CD4-positive, alpha-beta memory T cell (primary cell): Measurements from ENCODE around the gene NUMB. TPM values are rescaled to one million over a fixed set of nuclear protein-coding genes. Genes with fewer than 3 reads are reported as not detected.

Experiments
- CTCF ChIA-PET: fragments of 350-600 bp; sonication (Branson Sonifier 250); formaldehyde crosslinking; loops from one replicate; lab custom pipeline; 2021; ENCODE audit warnings: inconsistent platforms; ENCODE audit not compliant: partially characterized antibody; lab: Charles Lee
- POLR2A ChIA-PET: fragments of 350-600 bp; sonication (Branson Sonifier 250); formaldehyde crosslinking; loops from one replicate; lab custom pipeline; 2021; ENCODE audit not compliant: partially characterized antibody; lab: Charles Lee
- DNase-seq, 5 donors: peaks; one replicate each; pipeline versions ENCODE4 v3.0.0 to v3.0.0-alpha.2; 2020 to 2022; ENCODE audit warnings: mixed read lengths in 1 of 5
- H3K27ac ChIP-seq: one replicate; pipeline ENCODE4 v1.7.0; 2013; ENCODE audit warnings: low read depth, low read length
- H3K27me3 ChIP-seq: 2 replicates; pipeline ENCODE4 v1.7.0; 2013; ENCODE audit warnings: mild to moderate bottlenecking, low read length, moderate library complexity; ENCODE audit not compliant: insufficient read depth
- H3K36me3 ChIP-seq: 2 replicates; pipeline ENCODE4 v1.7.0; 2013; ENCODE audit warnings: mild to moderate bottlenecking, low read length, moderate library complexity; ENCODE audit not compliant: insufficient read depth
- H3K4me1 ChIP-seq: 2 replicates; pipeline ENCODE4 v1.7.0; 2013; ENCODE audit warnings: mild to moderate bottlenecking, low read length, moderate library complexity; ENCODE audit not compliant: insufficient read depth
- H3K4me3 ChIP-seq, 2 donors: one replicate each; pipeline ENCODE4 v1.7.0; 2013; ENCODE audit warnings: low read length in 2 of 2, mild to moderate bottlenecking in 1 of 2
- H3K9me3 ChIP-seq, 2 donors: one replicate each; pipeline ENCODE4 v1.7.0; 2013; ENCODE audit warnings: low read length in 2 of 2, control low read depth in 1 of 2; ENCODE audit not compliant: control insufficient read depth in 1 of 2
- H3K27ac Mint-ChIP-seq, 7 donors: one replicate each; pipeline ENCODE4 v1.8.0; 2020 to 2021; ENCODE audit warnings: mixed read lengths in 7 of 7, mild to moderate bottlenecking in 6 of 7, inconsistent platforms in 3 of 7, moderate library complexity in 3 of 7
- H3K27me3 Mint-ChIP-seq, 2 donors: one replicate each; pipeline ENCODE4 v1.8.0; 2020 to 2021; ENCODE audit warnings: mixed read lengths in 2 of 2
- H3K36me3 Mint-ChIP-seq, 2 donors: one replicate each; pipeline ENCODE4 v1.8.0; 2020 to 2021; ENCODE audit warnings: mixed read lengths in 2 of 2, inconsistent platforms in 1 of 2, mild to moderate bottlenecking in 1 of 2
- H3K4me1 Mint-ChIP-seq, 4 donors: one replicate each; pipeline ENCODE4 v1.8.0; 2020 to 2021; ENCODE audit warnings: mixed read lengths in 4 of 4, mild to moderate bottlenecking in 1 of 4
- H3K4me3 Mint-ChIP-seq, 8 donors: one replicate each; pipeline ENCODE4 v1.8.0; 2020 to 2021; ENCODE audit warnings: mixed read lengths in 8 of 8, mild to moderate bottlenecking in 7 of 8, moderate library complexity in 6 of 8, inconsistent platforms in 3 of 8
- H3K9me3 Mint-ChIP-seq, 8 donors: one replicate each; pipeline ENCODE4 v1.8.0; 2020 to 2021; ENCODE audit warnings: mixed read lengths in 8 of 8, mild to moderate bottlenecking in 5 of 8, inconsistent platforms in 3 of 8, moderate library complexity in 1 of 8
- intact Hi-C: fragments of 100-400 bp; cut with micrococcal nuclease; formaldehyde crosslinking; loops from one replicate; pipeline ENCODE4 v1.15.1; 2023
- polyA plus RNA-seq, 2 donors: library from polyadenylated mRNA; unstranded; fragments of 300-500 nt; fragmentation: Illumina TruSeq; gene quantifications; one replicate each; pipeline ENCODE4 v1.2.3, GENCODE V29; 2021
- total RNA-seq, 2 experiments: library from RNA; stranded (reverse); gene quantifications; one replicate each; pipeline ENCODE4 v1.2.3, GENCODE V29; 2021

The NUMB gene
- total and polyA plus RNA-seq, 4 experiments from 2014 or later = 31.1 to 47.3 (median 45.7) TPM

GRCh38 chr14:73460691-73461127 lies 2.4 kb upstream of the NUMB start:
- Mint-ChIP-seq H3K36me3 (peaks cover 0 to 6% of the 10 kb centered on the region in 2 donors), H3K27me3 (no peaks in the 10 kb centered on the region), H3K4me3 (peak overlapping the region in 1 of 8 donors; percentile 70), H3K27ac (no peak overlapping the region), H3K9me3 (no peaks in the 10 kb centered on the region), H3K4me1 (peaks cover 26 to 50% (median 35%) of the 10 kb centered on the region in 4 donors)
- CTCF ChIA-PET = interaction anchor here (2.8 to 4.5 kb wide), 2 partner anchors 12 to 166 kb away, joined by 8 to 28 read pairs; no protein-coding TSS in a partner anchor
- H3K4me1 ChIP-seq = peaks cover 37% of the 10 kb centered on the region
- H3K4me3 ChIP-seq = no peak overlapping the region
- POLR2A ChIA-PET = no interaction called here
- no peak overlapping the region for H3K27ac ChIP-seq
- H3K9me3 ChIP-seq = no peaks in the 10 kb centered on the region
- H3K27me3 ChIP-seq = no peaks in the 10 kb centered on the region
- no peaks in the 10 kb centered on the region for H3K36me3 ChIP-seq
- DNase-seq = no peak
- intact Hi-C loops = no loop called here

GRCh38 chr14:73459959-73460358 lies 1.6 kb upstream of the NUMB start:
- no peaks in the 10 kb centered on the region for H3K36me3 ChIP-seq
- Mint-ChIP-seq H3K4me1 (peaks cover 26 to 49% (median 38%) of the 10 kb centered on the region in 4 donors), H3K27ac (no peak overlapping the region), H3K36me3 (peaks cover 0 to 6% of the 10 kb centered on the region in 2 donors), H3K27me3 (no peaks in the 10 kb centered on the region), H3K4me3 (peak overlapping the region in 2 of 8 donors; percentile 59 to 75), H3K9me3 (no peaks in the 10 kb centered on the region)
- peaks cover 40% of the 10 kb centered on the region for H3K4me1 ChIP-seq
- DNase-seq = no peak
- no peak overlapping the region for H3K27ac ChIP-seq
- ChIA-PET POLR2A (interaction anchor here (1.3 kb wide), 1 partner anchor 22 kb away, joined by 3 read pairs; no protein-coding TSS in a partner anchor), CTCF (interaction anchor here (2.0 kb wide), 1 partner anchor 10 kb away, joined by 17 read pairs; no protein-coding TSS in a partner anchor)
- H3K4me3 ChIP-seq = no peak overlapping the region
- no peaks in the 10 kb centered on the region for H3K9me3 ChIP-seq
- intact Hi-C loops = loop anchor here (10.0 kb wide), 1 partner anchor 405 kb away; the partner anchor contains the start of gene RBM25
- no peaks in the 10 kb centered on the region for H3K27me3 ChIP-seq

- peak overlapping the region; percentile 60 to 99 (median 83) for H3K27ac Mint-ChIP-seq
- intact Hi-C loops = loop anchor here (1.0 to 10.0 kb wide), 3 partner anchors 32 to 431 kb away; partner anchors contain the start of genes RBM25, RIOX1 and ZFYVE1
- H3K4me3 ChIP-seq = peak overlapping the region; percentile 58 to 75
- POLR2A ChIA-PET = interaction anchor here (0.6 to 2.9 kb wide), 9 partner anchors 10 to 1306 kb away, joined by 3 to 45 read pairs (median 4); partner anchors contain the start of genes ACOT2, ACOT6, RIOX1 and YLPM1
- peaks cover 24 to 46% (median 33%) of the 10 kb centered on the region in 4 donors for H3K4me1 Mint-ChIP-seq
- peaks cover 40% of the 10 kb centered on the region for H3K4me1 ChIP-seq
- no peaks in the 10 kb centered on the region for H3K9me3 ChIP-seq
- H3K27ac ChIP-seq = peak overlapping the region; percentile 86
- DNase-seq = no peak
- H3K27me3 Mint-ChIP-seq = no peaks in the 10 kb centered on the region
- no peaks in the 10 kb centered on the region for H3K9me3 Mint-ChIP-seq
- no peaks in the 10 kb centered on the region for H3K36me3 ChIP-seq
- peak overlapping the region; percentile 95 to 100 (median 98) for H3K4me3 Mint-ChIP-seq
- H3K27me3 ChIP-seq = no peaks in the 10 kb centered on the region
- peaks cover 0 to 6% of the 10 kb centered on the region in 2 donors for H3K36me3 Mint-ChIP-seq
- CTCF ChIA-PET = interaction anchor here (1.5 kb wide), 1 partner anchor 32 kb away, joined by 5 read pairs; the partner anchor contains the start of gene RIOX1
These were observed 493 bp downstream of the NUMB start for GRCh38 chr14:73457924-73458182.

- Mint-ChIP-seq H3K9me3 (no peaks in the 10 kb centered on the region), H3K27ac (peak overlapping the region; percentile 60 to 99 (median 83)), H3K36me3 (peaks cover 2 to 6% of the 10 kb centered on the region in 2 donors), H3K4me1 (peaks cover 30 to 51% (median 39%) of the 10 kb centered on the region in 4 donors), H3K27me3 (no peaks in the 10 kb centered on the region), H3K4me3 (peak overlapping the region; percentile 95 to 100 (median 98))
- ChIA-PET POLR2A (interaction anchor here (1.2 to 2.9 kb wide), 2 partner anchors 10 to 34 kb away, joined by 5 to 45 read pairs; partner anchors contain the start of gene RIOX1), CTCF (interaction anchor here (0.9 to 1.2 kb wide), 4 partner anchors 9 to 162 kb away, joined by 4 to 12 read pairs (median 5); no protein-coding TSS in a partner anchor)
- Histone ChIP-seq H3K36me3 (no peaks in the 10 kb centered on the region), H3K4me3 (peak overlapping the region; percentile 58 to 75), H3K4me1 (peaks cover 46% of the 10 kb centered on the region), H3K9me3 (no peaks in the 10 kb centered on the region), H3K27ac (peak overlapping the region; percentile 86), H3K27me3 (no peaks in the 10 kb centered on the region)
- DNase-seq = peak in 2 of 5 donors; percentile 3 to 11
- intact Hi-C loops = loop anchor here (10.0 kb wide), 1 partner anchor 402 kb away; the partner anchor contains the start of gene RBM25
These were observed 1.1 kb downstream of the NUMB start for GRCh38 chr14:73457041-73457923.

- Mint-ChIP-seq H3K4me1 (peaks cover 30 to 47% (median 41%) of the 10 kb centered on the region in 4 donors), H3K27ac (peak overlapping the region in 2 of 7 donors; percentile 24), H3K9me3 (no peaks in the 10 kb centered on the region), H3K4me3 (peak overlapping the region in 4 of 8 donors; percentile 26 to 68 (median 42)), H3K36me3 (peaks cover 3 to 6% of the 10 kb centered on the region in 2 donors), H3K27me3 (no peaks in the 10 kb centered on the region)
- H3K27ac ChIP-seq = no peak overlapping the region
- no peaks in the 10 kb centered on the region for H3K36me3 ChIP-seq
- H3K4me1 ChIP-seq = peaks cover 48% of the 10 kb centered on the region
- H3K27me3 ChIP-seq = no peaks in the 10 kb centered on the region
- intact Hi-C loops = loop anchor here (10.0 kb wide), 1 partner anchor 400 kb away; the partner anchor contains the start of gene RBM25
- CTCF ChIA-PET = interaction anchor here (1.5 to 1.6 kb wide), 3 partner anchors 17 to 160 kb away, joined by 3 to 7 read pairs (median 3); no protein-coding TSS in a partner anchor
- POLR2A ChIA-PET = interaction anchor here (1.4 kb wide), 1 partner anchor 37 kb away, joined by 4 read pairs; no protein-coding TSS in a partner anchor
- no peak for DNase-seq
- no peak overlapping the region for H3K4me3 ChIP-seq
- no peaks in the 10 kb centered on the region for H3K9me3 ChIP-seq
These were observed 3.1 kb downstream of the NUMB start for GRCh38 chr14:73455294-73455693.

GRCh38 chr14:73452341-73453186 lies 5.8 kb downstream of the NUMB start:
- Mint-ChIP-seq H3K27ac (peak overlapping the region in 3 of 7 donors; percentile 5 to 74 (median 8)), H3K4me3 (peak overlapping the region in 3 of 8 donors; percentile 16 to 39 (median 33)), H3K36me3 (peaks cover 2 to 3% of the 10 kb centered on the region in 2 donors), H3K27me3 (no peaks in the 10 kb centered on the region), H3K9me3 (no peaks in the 10 kb centered on the region), H3K4me1 (peaks cover 25 to 35% (median 31%) of the 10 kb centered on the region in 4 donors)
- H3K27ac ChIP-seq = no peak overlapping the region
- CTCF ChIA-PET = no interaction called here
- no peaks in the 10 kb centered on the region for H3K27me3 ChIP-seq
- no peaks in the 10 kb centered on the region for H3K36me3 ChIP-seq
- intact Hi-C loops = loop anchor here (10.0 kb wide), 1 partner anchor 398 kb away; the partner anchor contains the start of gene RBM25
- POLR2A ChIA-PET = no interaction called here
- peaks cover 42% of the 10 kb centered on the region for H3K4me1 ChIP-seq
- no peaks in the 10 kb centered on the region for H3K9me3 ChIP-seq
- no peak for DNase-seq
- no peak overlapping the region for H3K4me3 ChIP-seq
